GM12875 (cell line): Measurements from ENCODE around the gene ANAPC4.

ENCODE experiments used
- H3K4me3 ChIP-seq: one replicate; pipeline ENCODE4 v1.5.1; 2011; ENCODE audit warnings: low read depth, low read length, control low read depth
- TF ChIP-seq, protein P1 (sequence below): IDR thresholded peaks from 2 replicates; pipeline ENCODE4 v1.5.1; 2011; ENCODE audit warnings: low read depth, mild to moderate bottlenecking, control low read depth, inconsistent platforms, low read length, moderate library complexity, borderline replicate concordance; ENCODE audit not compliant: insufficient read depth

Gene ANAPC4

DNA sequence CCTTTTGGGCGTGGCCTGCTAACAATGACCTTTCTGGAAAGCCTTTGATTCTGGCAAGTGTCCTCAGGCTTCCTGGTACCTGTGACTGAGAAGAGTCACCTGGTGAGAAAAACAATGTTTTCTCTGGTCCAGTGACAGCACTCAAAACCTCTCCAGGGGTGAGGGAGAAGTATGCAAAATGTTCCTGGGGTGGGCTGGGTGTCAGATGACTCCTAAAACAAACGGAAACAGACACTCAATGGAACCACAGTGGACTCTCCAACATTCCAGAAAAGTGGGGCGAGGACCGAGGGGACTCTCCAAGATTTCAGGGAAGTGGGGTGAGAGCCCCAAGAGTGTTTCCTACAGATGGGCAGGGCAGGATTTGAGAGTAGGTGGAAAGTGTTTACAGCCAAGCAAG is 69.5 kb downstream of the ANAPC4 start:
- H3K4me3 ChIP-seq: no peak overlapping the region
- TF ChIP-seq, protein P1, sequence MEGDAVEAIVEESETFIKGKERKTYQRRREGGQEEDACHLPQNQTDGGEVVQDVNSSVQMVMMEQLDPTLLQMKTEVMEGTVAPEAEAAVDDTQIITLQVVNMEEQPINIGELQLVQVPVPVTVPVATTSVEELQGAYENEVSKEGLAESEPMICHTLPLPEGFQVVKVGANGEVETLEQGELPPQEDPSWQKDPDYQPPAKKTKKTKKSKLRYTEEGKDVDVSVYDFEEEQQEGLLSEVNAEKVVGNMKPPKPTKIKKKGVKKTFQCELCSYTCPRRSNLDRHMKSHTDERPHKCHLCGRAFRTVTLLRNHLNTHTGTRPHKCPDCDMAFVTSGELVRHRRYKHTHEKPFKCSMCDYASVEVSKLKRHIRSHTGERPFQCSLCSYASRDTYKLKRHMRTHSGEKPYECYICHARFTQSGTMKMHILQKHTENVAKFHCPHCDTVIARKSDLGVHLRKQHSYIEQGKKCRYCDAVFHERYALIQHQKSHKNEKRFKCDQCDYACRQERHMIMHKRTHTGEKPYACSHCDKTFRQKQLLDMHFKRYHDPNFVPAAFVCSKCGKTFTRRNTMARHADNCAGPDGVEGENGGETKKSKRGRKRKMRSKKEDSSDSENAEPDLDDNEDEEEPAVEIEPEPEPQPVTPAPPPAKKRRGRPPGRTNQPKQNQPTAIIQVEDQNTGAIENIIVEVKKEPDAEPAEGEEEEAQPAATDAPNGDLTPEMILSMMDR: no peak

DNA sequence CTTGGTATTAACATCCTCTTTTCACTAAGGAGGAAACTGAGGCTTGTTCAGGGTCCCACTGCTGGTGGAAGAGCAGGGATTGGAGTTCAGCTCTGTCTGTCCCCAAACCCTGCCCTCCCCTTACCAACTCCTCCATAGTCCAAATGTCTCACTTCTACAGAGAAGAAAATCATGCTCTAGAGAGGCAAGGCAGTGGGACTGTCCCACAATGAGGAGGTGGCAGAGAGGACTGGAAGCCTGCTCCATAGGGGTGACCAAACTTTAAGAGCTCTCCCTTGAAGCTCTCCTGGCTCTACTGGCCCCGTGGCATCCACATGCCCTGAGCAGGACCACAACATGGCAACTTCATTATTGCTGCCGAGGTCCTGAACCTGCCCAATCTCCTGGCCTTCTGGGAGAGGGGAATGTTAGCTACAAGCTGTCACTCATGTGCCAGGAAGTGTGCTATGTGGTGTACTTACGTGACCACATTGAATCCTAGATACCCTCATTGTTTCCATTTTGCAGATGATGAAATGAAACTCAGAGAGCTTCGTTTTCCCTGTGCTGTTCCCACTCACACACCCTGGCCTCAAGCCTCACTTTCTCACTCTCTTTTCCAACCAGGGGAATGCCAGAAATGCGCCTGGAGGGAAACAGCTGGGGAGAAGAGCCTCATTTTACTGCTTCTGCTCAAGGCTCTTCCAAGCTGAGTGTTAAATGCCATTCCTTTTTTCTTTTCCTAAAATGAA is 71.5 kb downstream of the ANAPC4 start:
- TF ChIP-seq, protein P1: no peak
- H3K4me3 ChIP-seq: no peak overlapping the region

DNA sequence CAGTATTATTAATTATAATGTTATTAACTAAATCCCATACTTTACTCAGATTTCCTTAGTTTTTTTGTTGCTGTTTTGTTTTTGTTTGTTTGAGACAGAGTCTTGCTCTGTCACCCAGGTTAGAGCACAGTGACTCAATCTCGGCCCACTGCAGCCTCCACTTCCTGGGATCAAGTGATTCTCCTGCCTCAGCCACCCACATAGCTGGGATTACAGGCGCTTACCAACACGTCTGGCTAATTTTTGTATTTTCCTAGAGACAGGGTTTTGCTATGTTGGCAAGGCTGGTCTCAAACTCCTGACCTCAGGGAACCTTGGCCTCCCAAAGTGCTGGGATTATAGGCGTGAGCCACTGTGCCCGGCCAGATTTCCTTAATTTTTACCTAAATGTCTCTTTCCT is 72.2 kb downstream of the ANAPC4 start:
- no peak overlapping the region for H3K4me3 ChIP-seq
- TF ChIP-seq, protein P1: no peak

DNA sequence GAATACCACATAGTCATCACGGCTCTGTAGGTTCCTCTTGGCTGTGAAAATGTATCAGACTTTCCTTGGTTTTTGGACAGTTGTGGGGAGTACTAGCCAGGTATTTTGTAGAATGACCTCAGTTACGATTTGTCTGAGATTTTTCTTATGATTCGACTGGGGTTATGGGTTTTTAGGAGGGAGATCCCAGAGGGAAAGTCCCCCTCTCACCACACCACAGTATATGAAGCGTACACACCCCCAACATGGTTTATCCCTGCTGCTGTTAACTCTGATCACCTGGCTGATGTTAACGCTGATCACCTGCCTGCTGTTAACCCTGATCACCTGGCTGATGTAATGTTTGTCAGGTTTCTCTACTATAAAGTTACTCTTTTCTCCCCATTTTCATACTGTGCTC is 72.6 kb downstream of the ANAPC4 start:
- TF ChIP-seq, protein P1: no peak
- no peak overlapping the region for H3K4me3 ChIP-seq

DNA sequence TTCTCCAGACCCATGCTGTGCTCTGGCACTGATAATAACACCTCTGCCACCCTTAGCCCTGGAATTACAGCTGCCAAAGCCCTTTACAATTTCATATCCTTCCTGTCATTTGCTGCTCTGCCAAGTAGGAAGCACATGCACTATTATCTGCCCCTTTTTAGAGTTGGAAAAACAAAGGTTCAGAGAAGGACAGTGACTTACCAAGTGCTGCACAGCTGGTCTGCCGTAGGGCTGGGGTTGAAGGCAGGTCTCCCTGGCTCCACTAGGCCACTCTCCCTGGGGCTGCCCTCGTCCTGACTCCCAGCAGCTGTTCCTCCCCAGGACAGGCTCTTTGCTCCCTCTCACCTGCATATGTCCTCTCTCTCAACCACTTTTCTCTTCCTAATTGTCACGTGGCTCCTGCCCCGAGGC is 73.4 kb downstream of the ANAPC4 start:
- H3K4me3 ChIP-seq: no peak overlapping the region
- TF ChIP-seq, protein P1: no peak

DNA sequence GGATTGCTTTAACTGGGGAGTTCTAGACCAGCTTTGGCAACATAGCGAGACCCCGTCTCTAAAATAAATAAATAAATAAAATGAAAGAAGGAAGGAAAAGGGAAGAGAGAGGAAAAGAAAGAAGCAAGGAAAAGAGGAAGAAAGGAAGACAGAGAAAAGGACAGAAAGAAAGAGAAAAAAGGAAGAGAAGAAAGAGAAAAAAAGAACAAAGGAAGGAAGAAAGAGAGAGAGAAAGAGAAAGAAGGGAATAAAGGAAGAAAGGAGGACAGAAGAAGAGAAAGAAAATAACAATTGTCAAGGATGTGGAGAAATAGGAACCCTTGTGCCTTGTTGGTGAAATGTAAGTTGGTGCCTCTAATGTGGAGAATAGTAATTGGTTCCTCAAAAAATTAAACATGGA is 74.6 kb downstream of the ANAPC4 start:
- TF ChIP-seq, protein P1: no peak
- no peak overlapping the region for H3K4me3 ChIP-seq

DNA sequence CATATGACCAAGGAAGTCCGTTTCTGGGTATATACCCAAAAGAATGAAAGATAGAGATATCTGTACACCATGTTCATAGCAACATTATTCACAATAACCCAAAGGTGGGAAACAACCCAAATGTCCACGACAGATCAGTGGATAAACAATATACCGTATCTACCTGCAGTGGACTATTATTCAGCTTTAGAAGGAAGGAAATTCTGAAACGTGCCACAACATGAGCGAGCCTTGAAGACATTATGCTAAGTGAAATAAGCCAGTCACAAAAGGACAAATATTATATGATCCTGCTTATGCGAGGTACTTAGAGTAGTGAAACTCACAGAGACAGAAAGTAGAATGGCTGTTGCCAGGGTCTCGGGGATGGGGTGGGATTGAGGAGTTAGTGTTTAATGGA is 75.0 kb downstream of the ANAPC4 start:
- TF ChIP-seq, protein P1: no peak
- no peak overlapping the region for H3K4me3 ChIP-seq
